SK-N-MC (cell line): ENCODE results near the gene WDR46.

Experiments used
- DNase-seq: peaks from one replicate; pipeline ENCODE4 v3.0.0-alpha.2; 2011; ENCODE audit warnings: low read depth, low spot score
- H3K27ac ChIP-seq: fragments of 200-600 bp; sonication (generic); 2 replicates; pipeline ENCODE4 v1.5.1; 2016; ENCODE audit warnings: mixed run types
- H3K36me3 ChIP-seq: fragments of 200-600 bp; sonication (generic); 2 replicates; pipeline ENCODE4 v1.6.1; 2017; ENCODE audit warnings: antibody characterized with exemption, low read length, mixed read lengths; ENCODE audit not compliant: insufficient read depth
- H3K4me3 ChIP-seq: fragments of 200-600 bp; sonication (generic); 2 replicates; pipeline ENCODE4 v1.5.1; 2016
- H3K9ac ChIP-seq: fragments of 200-600 bp; sonication (generic); 2 replicates; pipeline ENCODE4 v1.8.0; 2017; ENCODE audit warnings: mixed run types, mixed read lengths; ENCODE audit not compliant: insufficient read length
- H3K9me3 ChIP-seq: fragments of 200-600 bp; sonication (generic); 2 replicates; pipeline ENCODE4 v1.6.1; 2017; ENCODE audit warnings: low read depth, mild to moderate bottlenecking, antibody characterized with exemption, low read length, moderate library complexity, mixed read lengths
- EZH2 ChIP-seq: fragments of 200-600 bp; sonication (generic); IDR thresholded peaks from one replicate; pipeline ENCODE4 v1.6.1; 2017; ENCODE audit warnings: antibody characterized with exemption
- FOXP2 ChIP-seq: optimal IDR thresholded peaks from 2 replicates; pipeline ENCODE3; 2011; ENCODE audit warnings: mild to moderate bottlenecking, moderate library complexity; ENCODE audit not compliant: insufficient read depth; ENCODE audit errors: extremely low read length, control extremely low read depth
- POLR2AphosphoS5 ChIP-seq: IDR thresholded peaks from 2 replicates; pipeline ENCODE4 v1.6.1; 2012; ENCODE audit warnings: mild to moderate bottlenecking, low read depth, low read length, borderline replicate concordance

Gene WDR46

GRCh38 chr6:33305052-33305451 lies 16.0 kb upstream of the WDR46 start:
- Histone ChIP-seq H3K9ac (no peak overlapping the region), H3K9me3 (no peaks in the 10 kb centered on the region), H3K27ac (no peak overlapping the region), H3K4me3 (no peak overlapping the region), H3K36me3 (no peaks in the 10 kb centered on the region)
- DNase-seq, result no peak
- no peak for TF ChIP-seq EZH2
- no peak for TF ChIP-seq FOXP2
- no peak for TF ChIP-seq POLR2AphosphoS5

- Histone ChIP-seq H3K4me3 (no peak overlapping the region), H3K27ac (no peak overlapping the region), H3K9ac (no peak overlapping the region), H3K36me3 (no peaks in the 10 kb centered on the region), H3K9me3 (no peaks in the 10 kb centered on the region)
- no peak for DNase-seq
- TF ChIP-seq EZH2 (no peak), FOXP2 (no peak), POLR2AphosphoS5 (no peak)
These were observed 15.2 kb upstream of the WDR46 start for GRCh38 chr6:33304216-33304615.

GRCh38 chr6:33301877-33302276 lies 12.8 kb upstream of the WDR46 start:
- H3K27ac ChIP-seq, result no peak overlapping the region
- no peaks in the 10 kb centered on the region for H3K36me3 ChIP-seq
- no peak for TF ChIP-seq FOXP2
- TF ChIP-seq POLR2AphosphoS5, result no peak
- TF ChIP-seq EZH2, result no peak
- no peak overlapping the region for H3K4me3 ChIP-seq
- no peak for DNase-seq
- no peaks in the 10 kb centered on the region for H3K9me3 ChIP-seq
- H3K9ac ChIP-seq, result no peak overlapping the region

GRCh38 chr6:33299237-33299944 lies 10.4 kb upstream of the WDR46 start:
- Histone ChIP-seq H3K36me3 (no peaks in the 10 kb centered on the region), H3K9me3 (no peaks in the 10 kb centered on the region), H3K9ac (peak overlapping the region; percentile 79), H3K27ac (peak overlapping the region; percentile 85), H3K4me3 (peak overlapping the region; percentile 99)
- no peak for TF ChIP-seq FOXP2
- TF ChIP-seq POLR2AphosphoS5, result peak; percentile 98
- no peak for DNase-seq

- Histone ChIP-seq H3K9ac (peak within 1 kb of the TSS; percentile 79), H3K36me3 (no peaks in the 10 kb centered on the region), H3K27ac (peak within 1 kb of the TSS; percentile 85), H3K9me3 (no peaks in the 10 kb centered on the region), H3K4me3 (peak within 1 kb of the TSS; percentile 99)
- no peak for DNase-seq
- TF ChIP-seq POLR2AphosphoS5 (no peak), EZH2 (no peak), FOXP2 (no peak)
These were observed 9.8 kb upstream of the WDR46 start, which contains the start of gene RGL2 for GRCh38 chr6:33298773-33299236. Gene RGL2 (minus strand): TSS chr6:33298942. CDS start chr6:33298610, 332 bp downstream.

GRCh38 chr6:33297956-33298772 lies 9.1 kb upstream of the WDR46 start:
- Histone ChIP-seq H3K9ac (peak overlapping the region; percentile 79), H3K4me3 (peak overlapping the region; percentile 99), H3K27ac (no peak overlapping the region), H3K36me3 (no peaks in the 10 kb centered on the region), H3K9me3 (no peaks in the 10 kb centered on the region)
- no peak for TF ChIP-seq EZH2
- TF ChIP-seq FOXP2, result no peak
- DNase-seq, result no peak

- no peak overlapping the region for H3K27ac ChIP-seq
- H3K9ac ChIP-seq, result no peak overlapping the region
- H3K9me3 ChIP-seq, result no peaks in the 10 kb centered on the region
- H3K4me3 ChIP-seq, result peak overlapping the region; percentile 99
- H3K36me3 ChIP-seq, result no peaks in the 10 kb centered on the region; the same call in 1 of the 2 replicates
- TF ChIP-seq FOXP2 (no peak), POLR2AphosphoS5 (no peak)
- no peak for DNase-seq
These were observed 8.4 kb upstream of the WDR46 start for GRCh38 chr6:33297406-33297955.

- TF ChIP-seq EZH2, result no peak
- TF ChIP-seq POLR2AphosphoS5, result no peak
- TF ChIP-seq FOXP2, result no peak
- H3K4me3 ChIP-seq, result no peak overlapping the region
- peaks cover 3% of the 10 kb centered on the region; the same call in 1 of the 2 replicates for H3K36me3 ChIP-seq
- H3K9me3 ChIP-seq, result no peaks in the 10 kb centered on the region
- H3K27ac ChIP-seq, result no peak overlapping the region
- no peak for DNase-seq
- H3K9ac ChIP-seq, result no peak overlapping the region
These were observed 7.9 kb upstream of the WDR46 start for GRCh38 chr6:33296797-33297405.
